Measurements from ENCODE around the gene MMEL1. TPM values are rescaled to one million over a fixed set of nuclear protein-coding genes. Genes with fewer than 3 reads are reported as not detected.
A peak's percentile ranks its signal among the peaks of the same experiment; 100 is the strongest.

MMEL1 gene
- total and polyA plus RNA-seq, 2 of the 13 experiments (the other 11 are each of a cell fraction or from before 2014, with no cell fraction given), result 0.48 TPM; not detected in 1

- TF ChIP-seq, protein P1, sequence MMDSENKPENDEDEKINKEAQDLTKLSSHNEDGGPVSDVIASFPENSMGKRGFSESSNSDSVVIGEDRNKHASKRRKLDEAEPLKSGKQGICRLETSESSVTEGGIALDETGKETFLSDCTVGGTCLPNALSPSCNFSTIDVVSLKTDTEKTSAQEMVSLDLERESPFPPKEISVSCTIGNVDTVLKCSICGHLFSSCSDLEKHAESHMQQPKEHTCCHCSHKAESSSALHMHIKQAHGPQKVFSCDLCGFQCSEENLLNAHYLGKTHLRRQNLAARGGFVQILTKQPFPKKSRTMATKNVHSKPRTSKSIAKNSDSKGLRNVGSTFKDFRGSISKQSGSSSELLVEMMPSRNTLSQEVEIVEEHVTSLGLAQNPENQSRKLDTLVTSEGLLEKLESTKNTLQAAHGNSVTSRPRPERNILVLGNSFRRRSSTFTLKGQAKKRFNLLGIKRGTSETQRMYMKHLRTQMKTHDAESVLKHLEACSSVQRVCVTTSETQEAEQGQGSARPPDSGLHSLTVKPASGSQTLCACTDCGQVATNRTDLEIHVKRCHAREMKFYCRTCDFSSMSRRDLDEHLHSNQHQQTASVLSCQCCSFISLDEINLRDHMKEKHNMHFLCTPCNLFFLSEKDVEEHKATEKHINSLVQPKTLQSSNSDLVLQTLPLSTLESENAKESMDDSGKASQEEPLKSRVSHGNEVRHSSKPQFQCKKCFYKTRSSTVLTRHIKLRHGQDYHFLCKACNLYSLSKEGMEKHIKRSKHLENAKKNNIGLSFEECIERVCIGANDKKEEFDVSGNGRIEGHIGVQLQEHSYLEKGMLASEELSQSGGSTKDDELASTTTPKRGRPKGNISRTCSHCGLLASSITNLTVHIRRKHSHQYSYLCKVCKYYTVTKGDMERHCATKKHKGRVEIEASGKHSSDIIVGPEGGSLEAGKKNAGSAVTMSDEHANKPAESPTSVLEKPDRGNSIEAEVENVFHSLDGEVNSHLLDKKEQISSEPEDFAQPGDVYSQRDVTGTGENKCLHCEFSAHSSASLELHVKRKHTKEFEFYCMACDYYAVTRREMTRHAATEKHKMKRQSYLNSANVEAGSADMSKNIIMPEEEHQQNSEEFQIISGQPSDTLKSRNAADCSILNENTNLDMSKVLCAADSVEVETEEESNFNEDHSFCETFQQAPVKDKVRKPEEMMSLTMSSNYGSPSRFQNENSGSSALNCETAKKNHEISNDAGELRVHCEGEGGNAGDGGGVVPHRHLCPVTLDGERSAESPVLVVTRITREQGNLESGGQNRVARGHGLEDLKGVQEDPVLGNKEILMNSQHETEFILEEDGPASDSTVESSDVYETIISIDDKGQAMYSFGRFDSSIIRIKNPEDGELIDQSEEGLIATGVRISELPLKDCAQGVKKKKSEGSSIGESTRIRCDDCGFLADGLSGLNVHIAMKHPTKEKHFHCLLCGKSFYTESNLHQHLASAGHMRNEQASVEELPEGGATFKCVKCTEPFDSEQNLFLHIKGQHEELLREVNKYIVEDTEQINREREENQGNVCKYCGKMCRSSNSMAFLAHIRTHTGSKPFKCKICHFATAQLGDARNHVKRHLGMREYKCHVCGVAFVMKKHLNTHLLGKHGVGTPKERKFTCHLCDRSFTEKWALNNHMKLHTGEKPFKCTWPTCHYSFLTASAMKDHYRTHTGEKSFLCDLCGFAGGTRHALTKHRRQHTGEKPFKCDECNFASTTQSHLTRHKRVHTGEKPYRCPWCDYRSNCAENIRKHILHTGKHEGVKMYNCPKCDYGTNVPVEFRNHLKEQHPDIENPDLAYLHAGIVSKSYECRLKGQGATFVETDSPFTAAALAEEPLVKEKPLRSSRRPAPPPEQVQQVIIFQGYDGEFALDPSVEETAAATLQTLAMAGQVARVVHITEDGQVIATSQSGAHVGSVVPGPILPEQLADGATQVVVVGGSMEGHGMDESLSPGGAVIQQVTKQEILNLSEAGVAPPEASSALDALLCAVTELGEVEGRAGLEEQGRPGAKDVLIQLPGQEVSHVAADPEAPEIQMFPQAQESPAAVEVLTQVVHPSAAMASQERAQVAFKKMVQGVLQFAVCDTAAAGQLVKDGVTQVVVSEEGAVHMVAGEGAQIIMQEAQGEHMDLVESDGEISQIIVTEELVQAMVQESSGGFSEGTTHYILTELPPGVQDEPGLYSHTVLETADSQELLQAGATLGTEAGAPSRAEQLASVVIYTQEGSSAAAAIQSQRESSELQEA (CRISPR knock-in tag; IDR thresholded peaks at IDR 0.05; ENCODE audit: not compliant biosample characterization), result no peak
- TF ChIP-seq MEIS2 (CRISPR knock-in tag; IDR thresholded peaks at IDR 0.05) (no peak; the same call in 1 of the 2 replicates), ZNF207 (IDR thresholded peaks at IDR 0.05; ENCODE audit: borderline replicate concordance) (no peak), SP1 (IDR thresholded peaks at IDR 0.05) (no peak), SP1 (CRISPR knock-in tag; IDR thresholded peaks at IDR 0.05) (no peak), HMGA1 (CRISPR knock-in tag; conservative IDR thresholded peaks at IDR 0.05) (no peak), SP2 (CRISPR knock-in tag; IDR thresholded peaks at IDR 0.05) (no peak; the same call in 1 of the 2 replicates), ZNF883 (CRISPR knock-in tag; IDR thresholded peaks at IDR 0.05; ENCODE audit: not compliant biosample characterization) (no peak), HNF4A (CRISPR knock-in tag; IDR thresholded peaks at IDR 0.05) (0 out of 2 replicates have a peak, but pooled peaks have one; percentile 7), ZBTB39 (CRISPR knock-in tag; IDR thresholded peaks at IDR 0.05) (no peak), REST (IDR thresholded peaks at IDR 0.05; ENCODE audit: borderline replicate concordance in 1 of 2, low read depth in 1 of 2, low read length in 2 of 2) (no peak), ZNF414 (CRISPR knock-in tag; IDR thresholded peaks at IDR 0.05) (no peak), ZNF891 (CRISPR knock-in tag; IDR thresholded peaks at IDR 0.05) (no peak), ZNF790 (CRISPR knock-in tag; IDR thresholded peaks at IDR 0.05; ENCODE audit: borderline replicate concordance) (no peak)
These were observed 75.9 kb downstream of the MMEL1 start (continued) for GRCh38 chr1:2556678-2557481.

All from HepG2 (cell line).